Measurements from ENCODE around the gene TTBK2. TPM values are rescaled to one million over a fixed set of nuclear protein-coding genes. Genes with fewer than 3 reads are reported as not detected.

Gene TTBK2
- total and polyA plus RNA-seq, 4 donors = 1.0 to 6.4 (median 4.3) TPM

GRCh38 chr15:42727750-42728381 lies 192.7 kb downstream of the TTBK2 start:
- H3K9ac ChIP-seq (ENCODE audit: low read depth in 1 of 2, low read length in 2 of 2) = no peak overlapping the region
- no peak for TF ChIP-seq ZBTB33 (IDR thresholded peaks at IDR 0.05)
- no peak for TF ChIP-seq ATF3 (IDR thresholded peaks at IDR 0.05)
- TF ChIP-seq CTCF (IDR thresholded peaks at IDR 0.05; ENCODE audit: low read depth, low read length, missing input control) = no peak
- no peak for TF ChIP-seq SP1 (IDR thresholded peaks at IDR 0.05)
- no peak for TF ChIP-seq JUND (IDR thresholded peaks at IDR 0.05)
- no peak for TF ChIP-seq EGR1 (IDR thresholded peaks at IDR 0.05; ENCODE audit: low read depth in 2 of 2)
- no peak for TF ChIP-seq HNF4A (conservative IDR thresholded peaks at IDR 0.05)
- no peak for TF ChIP-seq RXRA (IDR thresholded peaks at IDR 0.05)
- no peak for TF ChIP-seq MAX (IDR thresholded peaks at IDR 0.05)
- TF ChIP-seq YY1 (IDR thresholded peaks at IDR 0.05) = no peak
- H3K4me3 ChIP-seq (ENCODE audit: low read depth in 1 of 3, low read length in 3 of 3) = no peak overlapping the region
- H3K9me3 ChIP-seq (ENCODE audit: control insufficient read depth in 4 of 4, low read length in 3 of 4) = no peaks in the 10 kb centered on the region
- H3K27ac ChIP-seq (ENCODE audit: low read depth in 1 of 2, low read length in 2 of 2) = no peak overlapping the region
- H3K27me3 ChIP-seq (ENCODE audit: control insufficient read depth in 4 of 4, insufficient read depth in 4 of 4, low read length in 3 of 4) = no peaks in the 10 kb centered on the region
- DNase-seq (ENCODE audit: low spot score) = no peak
- H3K4me1 ChIP-seq (ENCODE audit: control insufficient read depth in 4 of 4, insufficient read depth in 4 of 4, low read length in 3 of 4) = no peaks in the 10 kb centered on the region
- 91% methylated on average over 13 of the region's 13 CpGs for WGBS
- peaks cover 12 to 94% (median 65%) of the 10 kb centered on the region in 4 donors for H3K36me3 ChIP-seq (ENCODE audit: control insufficient read depth in 4 of 4, insufficient read depth in 3 of 4, low read depth in 1 of 4, low read length in 3 of 4)

GRCh38 chr15:42726114-42726513 lies 194.5 kb downstream of the TTBK2 start:
- Histone ChIP-seq H3K4me1 (ENCODE audit: control insufficient read depth in 4 of 4, insufficient read depth in 4 of 4, low read length in 3 of 4) (no peaks in the 10 kb centered on the region), H3K4me3 (ENCODE audit: low read depth in 1 of 3, low read length in 3 of 3) (no peak overlapping the region), H3K9ac (ENCODE audit: low read depth in 1 of 2, low read length in 2 of 2) (no peak overlapping the region), H3K27me3 (ENCODE audit: control insufficient read depth in 4 of 4, insufficient read depth in 4 of 4, low read length in 3 of 4) (no peaks in the 10 kb centered on the region), H3K36me3 (ENCODE audit: control insufficient read depth in 4 of 4, insufficient read depth in 3 of 4, low read depth in 1 of 4, low read length in 3 of 4) (peaks cover 8 to 79% (median 54%) of the 10 kb centered on the region in 4 donors), H3K27ac (ENCODE audit: low read depth in 1 of 2, low read length in 2 of 2) (no peak overlapping the region), H3K9me3 (ENCODE audit: control insufficient read depth in 4 of 4, low read length in 3 of 4) (no peaks in the 10 kb centered on the region)
- TF ChIP-seq HNF4A (conservative IDR thresholded peaks at IDR 0.05) = no peak
- TF ChIP-seq HNF4G (IDR thresholded peaks at IDR 0.05) = no peak
- WGBS = 90% methylated on average over 11 of the region's 11 CpGs
- no peak for DNase-seq (ENCODE audit: low spot score)

- 97% methylated on average over 12 of the region's 12 CpGs for whole genome bisulfite sequencing
- H3K36me3 ChIP-seq (ENCODE audit: control insufficient read depth in 4 of 4, insufficient read depth in 3 of 4, low read depth in 1 of 4, low read length in 3 of 4) = peaks cover 7 to 76% (median 50%) of the 10 kb centered on the region in 4 donors
Observed at GRCh38 chr15:42725331-42725903, 195.2 kb downstream of the TTBK2 start.

More at GRCh38 chr15:42725331-42725903, 195.2 kb downstream of the TTBK2 start:
- no peak for TF ChIP-seq GABPA (IDR thresholded peaks at IDR 0.05 in 1 of 2, conservative IDR thresholded peaks at IDR 0.05 in 1 of 2)
- TF ChIP-seq SP1 (IDR thresholded peaks at IDR 0.05) = no peak
- no peak for TF ChIP-seq JUND (IDR thresholded peaks at IDR 0.05)
- no peak for TF ChIP-seq CTCF (IDR thresholded peaks at IDR 0.05; ENCODE audit: low read depth, low read length, missing input control)
- TF ChIP-seq FOXA1 (IDR thresholded peaks at IDR 0.05) = no peak
- TF ChIP-seq NR2F2 (IDR thresholded peaks at IDR 0.05) = no peak
- TF ChIP-seq HNF4A (conservative IDR thresholded peaks at IDR 0.05) = no peak
- TF ChIP-seq REST (IDR thresholded peaks at IDR 0.05) = no peak
- Histone ChIP-seq H3K9ac (ENCODE audit: low read depth in 1 of 2, low read length in 2 of 2) (no peak overlapping the region), H3K27me3 (ENCODE audit: control insufficient read depth in 4 of 4, insufficient read depth in 4 of 4, low read length in 3 of 4) (no peaks in the 10 kb centered on the region), H3K4me1 (ENCODE audit: control insufficient read depth in 4 of 4, insufficient read depth in 4 of 4, low read length in 3 of 4) (no peaks in the 10 kb centered on the region), H3K27ac (ENCODE audit: low read depth in 1 of 2, low read length in 2 of 2) (no peak overlapping the region), H3K4me3 (ENCODE audit: low read depth in 1 of 3, low read length in 3 of 3) (no peak overlapping the region), H3K9me3 (ENCODE audit: control insufficient read depth in 4 of 4, low read length in 3 of 4) (no peaks in the 10 kb centered on the region)
- DNase-seq (ENCODE audit: low spot score) = no peak

All from liver (tissue), 9 donors.